HG02623 (cell line): ENCODE results near the gene ANO8.

ENCODE experiments used
- ATAC-seq: cut with Tn5 transposase; IDR thresholded peaks from one replicate; pipeline ENCODE4 v1.9.1; 2021; ENCODE audit warnings: moderate library complexity; ENCODE audit not compliant: unreplicated experiment

The ANO8 gene

GRCh38 chr19:17329366-17330261, 5.0 kb downstream of the ANO8 start:
- no peak for ATAC-seq

DNA sequence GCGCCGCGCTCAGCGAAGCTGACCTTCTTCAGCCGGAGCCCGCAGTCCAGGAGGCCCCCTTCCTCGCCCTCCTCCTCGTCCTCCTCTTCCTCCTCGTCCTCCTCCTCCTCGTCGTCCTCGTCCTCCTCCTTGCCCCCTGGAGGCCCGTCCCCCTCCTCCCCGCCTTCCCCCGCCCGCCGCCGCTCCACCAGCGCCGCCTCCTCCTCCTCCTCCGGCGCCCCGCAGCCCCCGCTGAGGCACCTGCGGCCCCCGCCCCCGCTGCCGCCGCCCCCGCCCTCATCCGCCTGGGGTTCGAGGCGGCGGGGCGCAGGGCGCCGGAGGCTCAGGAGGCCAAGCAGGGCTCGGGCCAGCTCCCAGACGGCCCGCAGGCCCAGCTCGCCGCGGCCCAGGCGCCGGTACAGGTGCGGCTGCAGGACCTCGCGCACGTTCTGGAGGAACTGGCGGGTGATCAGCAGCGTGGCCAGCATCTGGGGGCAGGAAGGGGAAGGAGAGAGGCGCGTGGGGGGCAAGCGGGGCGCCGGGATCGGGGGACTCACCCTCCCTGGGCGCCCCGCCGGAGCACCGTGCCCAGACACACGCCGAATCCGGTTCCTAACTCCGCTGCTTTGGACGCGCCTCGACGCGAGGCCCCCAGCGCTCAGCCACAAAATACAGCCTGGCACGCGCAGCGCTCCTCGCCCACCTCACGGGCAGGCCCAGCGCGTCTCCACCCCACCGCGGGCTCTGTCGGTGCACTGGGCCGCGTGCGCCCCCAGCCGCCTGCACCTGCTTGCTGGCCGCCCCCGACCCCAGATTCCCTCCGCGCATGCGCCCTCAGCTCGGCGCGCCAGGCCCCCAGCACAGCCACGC, 5.9 kb downstream of the ANO8 start:
- no peak for ATAC-seq

GRCh38 chr19:17327654-17328516, 6.8 kb downstream of the ANO8 start:
- ATAC-seq, result no peak

- no peak for ATAC-seq
Observed at GRCh38 chr19:17327068-17327653, 7.5 kb downstream of the ANO8 start.

DNA sequence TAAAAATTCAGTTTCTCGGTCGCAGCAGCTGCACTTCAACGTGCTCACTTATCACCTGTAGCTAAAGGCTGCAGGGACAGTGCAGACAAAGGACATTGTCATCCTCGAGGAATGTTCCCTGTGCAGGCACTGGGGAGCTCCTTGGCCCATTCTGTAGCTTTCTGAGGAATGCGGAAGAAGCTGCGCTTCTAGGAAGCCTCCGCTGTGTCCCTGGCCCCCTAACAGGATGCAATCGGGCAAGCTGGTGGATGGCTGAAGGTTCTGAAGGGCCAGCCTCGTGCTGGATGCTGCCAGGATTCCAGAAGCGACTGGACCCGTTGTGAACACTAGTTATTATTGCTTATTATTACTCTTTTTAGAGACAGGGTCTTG, 8.1 kb downstream of the ANO8 start:
- no peak for ATAC-seq

- no peak for ATAC-seq
Observed at GRCh38 chr19:17325881-17326594, 8.6 kb downstream of the ANO8 start.

DNA sequence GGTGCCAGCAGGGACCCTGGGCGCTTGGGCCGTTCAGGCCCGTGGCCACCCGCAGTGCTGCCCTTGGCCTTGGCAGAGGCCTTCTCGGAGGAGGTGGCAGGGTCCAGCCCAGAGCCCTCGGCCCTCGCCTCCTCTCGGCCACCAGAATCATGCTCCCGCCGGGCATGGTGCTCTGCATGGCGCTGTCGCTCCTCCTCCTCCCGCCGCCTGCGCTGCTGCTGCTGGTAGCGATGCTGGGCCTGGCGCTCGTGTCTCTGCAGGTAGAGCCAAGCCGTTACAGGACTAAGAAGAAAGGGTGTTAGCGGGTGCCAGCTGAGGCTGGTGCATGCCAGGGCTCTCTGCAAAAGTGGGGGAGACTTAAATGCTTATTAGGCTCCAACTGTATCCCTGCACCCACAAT, 9.5 kb downstream of the ANO8 start:
- ATAC-seq, result no peak

DNA sequence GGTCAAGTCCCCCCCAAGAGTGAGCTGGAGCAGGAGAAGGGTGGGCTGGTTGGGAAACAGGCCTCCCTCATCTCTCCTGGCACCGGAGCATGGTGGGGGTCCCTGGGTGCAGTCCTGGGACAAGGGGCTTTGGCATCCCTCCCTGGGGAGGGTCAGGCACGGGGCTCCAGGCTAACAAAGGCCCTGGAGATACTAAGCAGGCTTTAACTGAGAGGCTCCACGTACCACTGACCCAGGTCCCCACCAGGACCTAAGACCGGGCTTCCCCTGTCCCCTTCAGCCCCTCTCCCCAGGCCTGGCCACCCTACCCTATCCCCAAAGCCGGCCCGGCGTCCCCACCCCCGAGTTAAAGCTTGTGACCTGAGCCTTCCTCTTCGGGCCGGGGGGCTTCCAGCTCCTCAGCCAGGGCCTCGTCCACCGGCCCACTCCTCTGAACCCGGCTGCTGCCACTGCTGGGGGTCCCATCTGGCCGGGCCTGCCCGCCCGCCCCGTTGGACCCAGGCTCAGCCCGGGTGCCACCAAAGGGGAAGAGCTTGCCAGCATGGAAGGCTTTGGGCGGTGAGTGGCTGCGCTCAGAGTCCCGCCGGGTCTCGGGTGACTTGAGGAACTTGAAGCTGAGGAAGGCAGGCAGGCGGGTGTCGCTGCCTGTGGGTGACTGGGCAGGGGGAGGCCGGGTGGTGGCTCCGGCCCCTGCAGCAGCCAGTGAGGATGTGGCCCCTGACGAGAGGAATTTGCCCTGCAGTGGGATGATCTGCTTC, 10.1 kb downstream of the ANO8 start:
- no peak for ATAC-seq

DNA sequence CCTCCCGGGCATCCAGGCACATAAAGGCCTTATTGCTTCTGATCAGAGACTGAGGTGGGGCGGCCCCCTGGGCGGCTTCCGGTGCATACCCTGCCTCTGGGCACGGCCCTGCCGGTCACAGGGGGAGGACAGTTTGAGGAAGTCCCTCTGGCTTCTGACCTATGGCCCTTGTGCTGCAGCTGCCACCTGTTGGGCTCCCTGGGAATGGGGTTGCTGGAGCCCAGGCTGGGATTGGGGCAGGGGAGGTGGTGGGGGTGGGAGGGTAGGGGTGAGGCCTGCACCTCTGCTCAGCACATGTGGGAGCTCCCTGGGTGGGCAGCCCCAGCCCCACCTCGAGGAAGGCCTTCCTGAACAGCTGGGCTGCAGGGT, 10.7 kb downstream of the ANO8 start:
- no peak for ATAC-seq

DNA sequence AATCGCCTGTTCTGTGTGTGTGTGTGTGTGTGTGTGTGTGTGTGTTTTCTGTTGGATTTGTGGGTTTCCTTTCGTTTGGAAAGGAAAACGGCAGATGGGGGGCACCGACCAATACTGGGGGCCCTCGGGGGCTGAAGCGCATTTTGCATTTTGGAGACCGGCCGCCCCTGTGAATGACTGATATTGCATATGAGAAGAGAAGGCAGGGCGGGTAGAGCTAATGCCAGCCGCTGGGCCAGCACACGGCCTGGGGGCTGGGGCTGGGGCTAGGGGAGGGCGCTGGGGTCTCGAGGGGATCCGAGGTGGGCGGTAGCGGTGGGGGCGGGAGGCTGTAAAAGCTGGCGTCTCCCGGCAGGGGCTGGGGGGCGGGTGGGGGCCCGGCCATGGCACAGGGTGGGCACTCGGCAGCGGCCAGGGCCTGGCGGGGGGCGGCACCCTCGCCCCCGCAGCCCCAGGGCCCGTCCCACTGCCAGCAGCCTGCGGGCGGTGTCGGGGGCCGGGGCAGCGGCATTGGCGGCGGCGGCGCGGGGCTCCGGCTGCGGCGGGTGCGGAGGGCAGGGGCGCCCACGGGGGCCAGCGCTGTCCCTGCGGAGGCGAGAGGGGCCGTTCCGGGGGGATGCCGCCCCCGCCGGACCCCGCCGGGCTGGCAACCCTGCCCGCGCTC, 11.2 kb downstream of the ANO8 start:
- ATAC-seq, result no peak

- ATAC-seq, result no peak
Observed at GRCh38 chr19:17322854-17323253, 11.8 kb downstream of the ANO8 start.

- no peak for ATAC-seq
Observed at GRCh38 chr19:17321655-17322489, 12.8 kb downstream of the ANO8 start.

DNA sequence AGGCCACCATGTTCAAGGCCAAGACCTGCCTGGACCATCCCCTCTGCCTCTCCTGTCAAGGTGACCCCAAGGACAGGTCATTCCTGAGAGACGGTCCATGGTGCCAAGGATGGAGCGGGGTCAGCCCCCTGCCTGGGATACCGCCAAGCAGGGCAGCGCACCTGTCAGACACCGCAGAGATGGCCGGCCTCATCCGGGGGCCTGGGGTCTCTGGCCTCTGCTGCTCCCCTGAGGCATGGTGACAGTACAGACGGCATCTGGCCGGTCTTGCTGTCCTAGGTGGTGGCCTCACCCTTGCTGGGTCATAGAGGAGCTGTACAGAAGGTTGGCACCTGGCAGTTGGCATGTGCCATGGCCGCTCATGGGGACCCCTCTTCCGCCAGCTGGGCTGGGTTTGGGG, 14.2 kb downstream of the ANO8 start:
- ATAC-seq, result no peak

GRCh38 chr19:17319473-17320238, 15.0 kb downstream of the ANO8 start:
- no peak for ATAC-seq

DNA sequence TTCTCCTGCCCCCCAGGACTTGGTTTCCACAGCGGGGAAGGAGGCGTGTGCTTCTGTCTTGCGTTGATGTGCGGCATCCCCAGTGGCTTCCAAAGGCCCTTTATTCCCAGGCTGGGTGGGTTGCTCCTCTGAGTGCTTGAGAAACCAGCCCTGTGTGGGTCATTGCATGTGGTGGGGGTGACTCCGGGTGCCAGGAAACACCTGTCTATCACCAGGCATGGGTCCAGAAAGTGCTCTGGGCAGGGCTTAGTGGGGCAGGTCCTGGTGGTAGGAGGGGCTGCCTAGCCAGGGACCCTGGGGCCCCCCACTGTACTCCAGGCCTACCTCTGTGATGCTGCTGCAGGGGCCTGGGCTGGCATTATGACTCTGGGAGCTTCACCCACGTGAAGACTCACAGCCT, 15.7 kb downstream of the ANO8 start:
- ATAC-seq, result no peak

DNA sequence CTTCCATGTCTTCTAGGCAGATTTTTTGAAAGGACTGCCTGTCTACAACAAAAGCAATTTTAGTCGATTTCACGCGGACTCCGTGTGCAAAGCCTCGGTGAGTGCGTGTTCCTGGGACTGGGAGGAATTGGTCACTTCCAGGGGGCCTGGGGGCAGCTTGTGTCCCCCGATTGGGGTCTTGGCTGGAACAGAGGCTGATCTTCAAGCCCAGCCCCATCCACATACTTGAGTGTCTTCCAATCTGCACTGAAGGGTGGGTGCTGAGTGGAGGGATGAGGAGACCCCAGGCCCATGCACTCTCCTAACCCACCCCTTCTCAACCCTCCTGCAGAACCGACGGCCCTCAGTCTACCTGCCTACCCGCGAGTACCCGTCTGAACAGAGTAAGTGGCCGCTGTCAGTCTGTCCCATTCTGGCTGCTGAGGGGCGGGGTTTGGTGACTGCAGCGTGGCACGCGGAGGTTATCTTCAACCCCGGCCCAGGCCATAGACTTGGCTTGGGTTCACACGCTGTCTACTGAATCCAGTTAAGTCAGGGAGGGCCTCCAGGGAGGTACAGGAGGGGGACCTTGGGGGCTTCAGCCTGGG, 20.6 kb downstream of the ANO8 start:
- ATAC-seq, result no peak
